T-cell (primary cell): ENCODE data around the gene A1BG. TPM values are rescaled to one million over a fixed set of nuclear protein-coding genes. Genes with fewer than 3 reads are reported as not detected.

Experiments used
- ATAC-seq, 4 experiments: fragments of 200-7000 bp in 3 of 4; fragments of 150-1000 bp in 1 of 4; cut with Tn5 transposase; replicated peaks in 1 of 4; 1 replicate in 3 of 4; 2 replicates in 1 of 4; pipeline ENCODE4 v1.10.0; 2021; ENCODE audit warnings: moderate library complexity in 3 of 4, mild to moderate bottlenecking in 2 of 4, moderate number of reproducible peaks in 1 of 4
- CTCF ChIA-PET, 2 donors: fragments of 300-600 bp; sonication (Branson Sonifier 250); formaldehyde crosslinking; loops; one replicate each; lab custom pipeline; 2022; ENCODE audit warnings: antibody characterized with exemption in 2 of 2; lab: Charles Lee
- POLR2A ChIA-PET, 2 donors: fragments of 300-600 bp; sonication (Branson Sonifier 250); formaldehyde crosslinking; loops; one replicate each; lab custom pipeline; 2022; ENCODE audit warnings: antibody characterized with exemption in 2 of 2; lab: Charles Lee
- DNase-seq, 35 experiments: peaks; one replicate each; pipeline versions ENCODE4 v3.0.0 to v3.0.0-alpha.2; 2013 to 2023
- H3K27ac ChIP-seq: one replicate; pipeline ENCODE4 v1.5.1; 2013; ENCODE audit warnings: low read length
- H3K27me3 ChIP-seq, 2 experiments: replicated peaks in 1 of 2; 1 replicate in 1 of 2; 2 replicates in 1 of 2; pipeline versions ENCODE4 v1.6.1 to v1.7.0; 2013; ENCODE audit warnings: low read length in 1 of 2, mixed read lengths in 1 of 2; ENCODE audit not compliant: control insufficient read depth in 2 of 2, insufficient read depth in 2 of 2; ENCODE audit errors: extremely low read depth in 1 of 2
- H3K36me3 ChIP-seq, 2 donors: 1 replicate in 1 of 2; 2 replicates in 1 of 2; pipeline versions ENCODE4 v1.6.1 to v1.7.0; 2013; ENCODE audit warnings: low read length in 1 of 2; ENCODE audit not compliant: control insufficient read depth in 2 of 2, insufficient read depth in 1 of 2; ENCODE audit errors: extremely low read depth in 1 of 2
- H3K4me1 ChIP-seq, 2 experiments: 1 replicate in 1 of 2; 2 replicates in 1 of 2; pipeline versions ENCODE4 v1.6.1 to v1.7.0; 2013; ENCODE audit warnings: low read length in 2 of 2, mixed read lengths in 1 of 2; ENCODE audit not compliant: insufficient read depth in 2 of 2, control insufficient read depth in 1 of 2; ENCODE audit errors: extremely low read depth in 1 of 2
- H3K4me3 ChIP-seq, 2 donors: 1 replicate in 1 of 2; 2 replicates in 1 of 2; pipeline versions ENCODE4 v1.5.1 to v1.7.0; 2013; ENCODE audit warnings: mild to moderate bottlenecking in 2 of 2, low read length in 1 of 2, moderate library complexity in 1 of 2; ENCODE audit not compliant: control insufficient read depth in 1 of 2; ENCODE audit errors: extremely low read depth in 1 of 2
- H3K9me3 ChIP-seq: 2 replicates; pipeline ENCODE4 v1.7.0; 2013
- H3K27ac Mint-ChIP-seq, 2 donors: one replicate each; pipeline ENCODE4 v1.8.0; 2020 to 2021; ENCODE audit warnings: mild to moderate bottlenecking in 2 of 2, mixed read lengths in 2 of 2
- H3K27me3 Mint-ChIP-seq, 2 donors: one replicate each; pipeline ENCODE4 v1.8.0; 2021 to 2022; ENCODE audit warnings: mixed read lengths in 2 of 2
- H3K36me3 Mint-ChIP-seq: one replicate; pipeline ENCODE4 v1.8.0; 2021; ENCODE audit warnings: mixed read lengths
- H3K4me1 Mint-ChIP-seq, 3 donors: one replicate each; pipeline ENCODE4 v1.8.0; 2020 to 2022; ENCODE audit warnings: mixed read lengths in 3 of 3, mild to moderate bottlenecking in 1 of 3
- H3K4me3 Mint-ChIP-seq, 3 donors: one replicate each; pipeline ENCODE4 v1.8.0; 2020 to 2022; ENCODE audit warnings: mild to moderate bottlenecking in 3 of 3, mixed read lengths in 3 of 3, moderate library complexity in 3 of 3
- H3K9me3 Mint-ChIP-seq, 3 donors: one replicate each; pipeline ENCODE4 v1.8.0; 2020 to 2022; ENCODE audit warnings: mixed read lengths in 3 of 3
- WGBS: methylation state at CpG from one replicate; pipeline ENCODE4 v1.1.5; 2013; ENCODE audit warnings: missing lambda C conversion rate; ENCODE audit not compliant: insufficient coverage; 5-methylcytosine and 5-hydroxymethylcytosine counted together
- total RNA-seq, 35 experiments: library from RNA in 6 of 35; stranded (reverse) in 6 of 35; fragments of 120-200 nt in 1 of 35; gene quantifications; one replicate each; pipeline versions ENCODE4 v1.2.1 to v1.2.4 and lab custom pipeline; 2013 to 2026

Gene A1BG
- total RNA-seq, 5 donors from 2014 or later (not counting 1 experiment from before 2014, with no cell fraction given): 15.4 to 31.1 (median 19.3) TPM

DNA sequence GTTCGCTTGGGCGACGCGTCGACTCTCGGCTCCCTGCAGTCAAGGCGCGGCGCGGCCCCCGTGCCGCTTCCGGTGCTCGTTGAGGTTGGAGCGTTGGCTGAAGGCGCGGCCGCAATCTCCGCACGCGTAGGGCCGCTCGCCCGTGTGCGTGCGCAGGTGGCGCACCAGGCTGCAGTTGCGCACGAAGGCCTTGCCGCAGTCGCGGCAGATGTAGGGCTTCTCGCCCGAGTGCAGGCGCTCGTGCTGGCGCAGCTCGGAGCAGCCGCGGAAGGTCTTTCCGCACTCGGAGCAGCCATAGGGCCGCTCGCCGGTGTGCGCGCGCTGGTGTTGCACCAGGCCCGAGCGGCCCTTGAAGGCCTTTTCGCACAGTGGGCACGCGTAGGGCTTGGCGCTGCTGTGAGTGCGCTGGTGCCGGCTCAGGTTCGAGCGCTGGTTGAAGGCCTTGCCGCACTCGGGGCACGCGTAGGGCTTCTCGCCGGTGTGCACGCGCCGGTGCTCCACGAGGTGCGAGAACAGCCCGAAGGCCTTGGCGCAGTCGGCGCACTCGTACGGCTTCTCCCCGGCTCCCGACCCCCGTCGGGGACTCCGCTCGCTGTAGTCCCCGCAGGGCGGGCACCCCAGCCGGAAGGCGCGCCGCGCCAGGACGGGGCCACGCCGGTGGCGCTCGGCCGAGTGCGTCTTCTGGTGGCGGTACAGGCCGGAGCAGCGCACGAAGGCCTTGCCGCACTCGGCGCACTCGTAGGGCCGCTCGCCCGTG is 14.6 kb upstream of the A1BG start:
- ATAC-seq: no peak
- H3K36me3 ChIP-seq: no peaks in the 10 kb centered on the region
- no peaks in the 10 kb centered on the region for H3K9me3 ChIP-seq
- Mint-ChIP-seq H3K27me3 (no peaks in the 10 kb centered on the region), H3K36me3 (no peaks in the 10 kb centered on the region), H3K27ac (no peak overlapping the region), H3K4me3 (no peak overlapping the region), H3K9me3 (no peaks in the 10 kb centered on the region), H3K4me1 (peaks cover 1 to 2% (median 1%) of the 10 kb centered on the region in 3 donors)
- 98% methylated on average over 105 of the region's 106 CpGs for WGBS
- POLR2A ChIA-PET: no interaction called here
- no peaks in the 10 kb centered on the region for H3K27me3 ChIP-seq
- CTCF ChIA-PET: no interaction called here
- H3K4me1 ChIP-seq: peaks cover 0 to 11% of the 10 kb centered on the region in 2 experiments
- no peak overlapping the region for H3K4me3 ChIP-seq
- no peak overlapping the region for H3K27ac ChIP-seq
- DNase-seq: no peak

DNA sequence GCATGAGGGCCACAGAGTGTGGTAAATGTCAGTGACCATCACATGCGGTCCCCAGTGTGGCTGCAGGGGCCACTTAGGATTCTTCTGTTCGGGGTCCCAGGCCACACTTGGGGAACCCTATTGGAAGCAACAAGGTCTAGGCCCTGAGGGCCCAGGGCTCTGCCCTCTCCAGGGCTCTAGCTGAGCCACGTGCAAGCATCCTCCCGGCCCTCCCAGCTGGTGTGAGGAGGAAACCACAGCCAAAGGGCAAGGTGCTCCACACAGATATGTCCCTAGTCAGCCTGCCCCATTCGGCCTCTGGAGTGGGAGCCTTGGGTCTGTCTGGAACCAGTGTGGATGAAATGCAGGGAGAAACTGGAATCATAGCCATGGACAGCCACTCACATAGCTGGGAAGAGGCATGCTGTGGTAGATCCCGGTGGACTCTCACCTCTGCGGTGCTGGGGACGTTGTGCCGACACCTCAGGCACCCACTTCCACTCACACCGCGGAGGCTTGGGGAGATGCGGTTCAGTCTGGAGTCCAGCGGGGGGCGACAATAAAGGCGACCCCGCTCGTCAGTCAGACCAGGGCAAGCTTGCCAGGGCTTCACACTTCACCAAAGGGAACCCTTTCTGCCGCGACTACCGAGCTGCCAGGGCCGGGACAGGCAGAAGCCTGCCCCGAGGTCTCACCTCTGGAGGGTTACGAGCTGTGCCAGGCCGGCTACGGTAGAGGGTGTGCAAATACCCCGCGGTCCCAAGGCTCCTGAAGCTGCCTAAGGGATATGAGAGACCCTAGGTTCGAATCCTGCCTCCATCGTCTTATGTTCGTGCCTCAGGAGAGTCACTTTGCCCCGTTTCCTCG is 13.5 kb upstream of the A1BG start:
- CTCF ChIA-PET: no interaction called here
- Histone ChIP-seq H3K4me3 (no peak overlapping the region), H3K27ac (no peak overlapping the region), H3K27me3 (peaks cover 0 to 3% of the 10 kb centered on the region in 2 experiments), H3K9me3 (no peaks in the 10 kb centered on the region), H3K4me1 (peaks cover 0 to 18% of the 10 kb centered on the region in 2 experiments), H3K36me3 (no peaks in the 10 kb centered on the region)
- Mint-ChIP-seq H3K27me3 (no peaks in the 10 kb centered on the region), H3K9me3 (no peaks in the 10 kb centered on the region), H3K4me1 (peaks cover 8 to 9% (median 9%) of the 10 kb centered on the region in 3 donors), H3K36me3 (no peaks in the 10 kb centered on the region), H3K4me3 (no peak overlapping the region), H3K27ac (no peak overlapping the region)
- POLR2A ChIA-PET: no interaction called here
- ATAC-seq (no peak), DNase-seq (no peak)
- WGBS: 90% methylated on average over 23 of the region's 32 CpGs

DNA sequence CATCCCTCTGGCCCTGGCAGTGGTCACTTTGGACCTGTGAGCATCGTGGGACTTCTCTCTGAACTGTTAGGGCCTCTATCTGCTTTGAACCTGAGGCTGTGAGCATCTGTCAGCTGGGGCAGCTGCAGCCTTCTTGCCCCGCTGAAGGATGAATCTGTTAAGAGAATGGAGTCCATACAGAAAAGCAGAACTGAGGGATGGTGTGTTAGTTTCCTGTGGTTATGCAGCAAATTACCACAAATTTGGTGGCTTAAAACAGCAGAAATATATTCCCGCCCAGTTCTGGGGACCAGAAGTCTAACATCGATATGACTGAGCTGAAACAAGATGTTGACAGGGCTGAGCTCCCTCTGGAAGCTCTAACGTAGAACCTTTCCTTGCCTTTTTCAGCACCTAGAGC is 10.9 kb upstream of the A1BG start:
- H3K9me3 Mint-ChIP-seq: no peaks in the 10 kb centered on the region
- no peak overlapping the region for H3K27ac ChIP-seq
- ATAC-seq (no peak), DNase-seq (no peak)
- H3K4me1 Mint-ChIP-seq: peaks cover 9 to 11% (median 10%) of the 10 kb centered on the region in 3 donors
- peak overlapping the region in 1 of 3 donors; percentile 37 for H3K4me3 Mint-ChIP-seq
- peaks cover 0 to 21% of the 10 kb centered on the region in 2 experiments for H3K4me1 ChIP-seq
- 59% methylated on average over 5 of the region's 5 CpGs for WGBS
- H3K27me3 Mint-ChIP-seq: no peaks in the 10 kb centered on the region
- H3K36me3 ChIP-seq: no peaks in the 10 kb centered on the region
- ChIA-PET POLR2A (interaction anchor here (0.6 to 1.1 kb wide), 2 partner anchors 16 to 37 kb away, joined by 3 to 5 read pairs; partner anchors contain the start of gene ZSCAN22 (in 1 of the 2)), CTCF (interaction anchor here in 1 of 2 donors (1.0 kb wide), 1 partner anchor 37 kb away, joined by 3 read pairs; the partner anchor contains the start of gene ZSCAN22)
- H3K4me3 ChIP-seq: no peak overlapping the region
- H3K27ac Mint-ChIP-seq: no peak overlapping the region
- no peaks in the 10 kb centered on the region for H3K9me3 ChIP-seq
- H3K36me3 Mint-ChIP-seq: no peaks in the 10 kb centered on the region
- peaks cover 0 to 7% of the 10 kb centered on the region in 2 experiments for H3K27me3 ChIP-seq

DNA sequence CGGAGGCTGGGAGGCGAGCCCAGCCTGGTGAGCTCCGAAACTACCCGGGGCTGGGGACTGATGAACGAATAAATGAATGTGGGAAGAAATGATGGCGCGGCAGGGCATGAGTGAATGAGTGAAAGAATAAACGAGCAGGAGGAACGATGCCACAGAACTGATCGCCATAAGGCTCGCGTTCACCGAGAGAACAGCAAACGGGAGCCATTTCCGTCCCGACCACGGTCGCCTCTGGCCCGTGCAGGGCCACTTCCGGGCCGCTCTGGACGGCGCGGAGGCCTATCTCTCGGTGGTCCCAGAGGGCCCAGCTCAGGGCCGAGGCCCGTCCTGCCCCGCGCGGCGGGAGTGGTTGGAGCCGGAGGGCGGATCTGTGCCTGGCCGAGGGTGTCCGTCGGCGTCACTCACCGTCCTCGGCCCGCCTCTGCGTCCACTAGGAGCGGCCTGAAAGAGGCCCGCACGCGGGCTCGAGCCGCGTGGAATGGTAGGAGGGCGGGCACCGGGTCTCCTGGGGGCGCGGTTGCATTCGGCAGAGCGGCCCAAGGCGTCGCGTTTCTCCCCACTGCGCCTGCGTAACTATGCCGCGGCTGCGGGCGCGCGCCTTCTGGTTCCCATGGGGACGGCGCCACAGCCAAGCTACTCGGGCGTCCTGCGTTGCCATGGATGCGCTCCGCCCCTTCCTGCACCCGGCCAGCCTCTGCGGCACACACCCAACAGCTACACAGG is 9.1 kb upstream of the A1BG start, which contains the start of gene ZNF497:
Gene ZNF497 (minus strand): TSS at position 480 of the 723 bp plus-strand sequence. CDS start 5,116 bp downstream, outside the sequence.
- H3K4me1 Mint-ChIP-seq: peaks cover 11 to 17% (median 11%) of the 10 kb centered on the region in 3 donors
- ATAC-seq (peak; percentile 87 to 96 (median 92)), DNase-seq (peak; percentile 90 to 99 (median 95))
- Histone ChIP-seq H3K27ac (peak within 1 kb of the TSS; percentile 67), H3K27me3 (peaks cover 0 to 22% of the 10 kb centered on the region in 2 experiments), H3K4me1 (peaks cover 0 to 31% of the 10 kb centered on the region in 2 experiments), H3K36me3 (no peaks in the 10 kb centered on the region), H3K9me3 (no peaks in the 10 kb centered on the region), H3K4me3 (peak within 1 kb of the TSS; percentile 83 to 86)
- ChIA-PET POLR2A (interaction anchor here in 1 of 2 donors (0.7 to 1.0 kb wide), 2 partner anchors 52 to 56 kb away, joined by 3 to 4 read pairs; no protein-coding TSS in a partner anchor), CTCF (interaction anchor here in 1 of 2 donors (0.6 to 1.2 kb wide), 6 partner anchors 15 to 179 kb away, joined by 3 to 8 read pairs (median 4); partner anchors contain the start of genes ZBTB45 and ZNF324B)
- H3K27me3 Mint-ChIP-seq: no peaks in the 10 kb centered on the region
- WGBS: under 1% methylated on average over 73 of the region's 74 CpGs
- peak within 1 kb of the TSS; percentile 80 to 90 for H3K27ac Mint-ChIP-seq
- H3K9me3 Mint-ChIP-seq: no peaks in the 10 kb centered on the region
- no peaks in the 10 kb centered on the region for H3K36me3 Mint-ChIP-seq
- H3K4me3 Mint-ChIP-seq: peak within 1 kb of the TSS; percentile 83 to 92 (median 89)

DNA sequence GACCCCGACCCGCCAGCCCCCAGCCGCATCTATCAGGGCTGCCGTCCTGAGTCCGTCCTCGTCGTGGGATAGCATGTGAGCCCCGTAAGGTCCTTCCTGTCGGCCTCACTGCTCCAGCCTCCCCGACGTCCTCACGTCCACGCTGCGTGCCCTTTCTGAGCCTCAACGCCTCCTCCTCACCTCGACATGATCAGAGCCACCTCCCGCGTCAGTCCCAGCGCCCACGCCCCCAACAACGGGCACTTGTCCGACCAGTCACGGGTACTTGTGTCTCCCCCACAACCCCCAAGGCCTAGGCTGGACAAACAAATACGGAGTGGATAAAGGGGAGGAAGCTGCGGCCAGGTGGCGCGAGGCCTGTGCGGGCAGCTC is 8.6 kb upstream of the A1BG start:
- H3K27me3 Mint-ChIP-seq: no peaks in the 10 kb centered on the region
- peak overlapping the region; percentile 83 to 86 for H3K4me3 ChIP-seq
- ChIA-PET CTCF (interaction anchor here in 1 of 2 donors (0.6 to 1.2 kb wide), 3 partner anchors 15 to 179 kb away, joined by 3 to 8 read pairs (median 4); no protein-coding TSS in a partner anchor), POLR2A (interaction anchor here in 1 of 2 donors (1.0 kb wide), 1 partner anchor 56 kb away, joined by 4 read pairs; no protein-coding TSS in a partner anchor)
- H3K27me3 ChIP-seq: peaks cover 0 to 24% of the 10 kb centered on the region in 2 experiments
- no peaks in the 10 kb centered on the region for H3K9me3 Mint-ChIP-seq
- peak overlapping the region; percentile 67 for H3K27ac ChIP-seq
- H3K36me3 Mint-ChIP-seq: no peaks in the 10 kb centered on the region
- peak overlapping the region; percentile 75 to 90 for H3K27ac Mint-ChIP-seq
- H3K4me1 ChIP-seq: peaks cover 0 to 37% of the 10 kb centered on the region in 2 experiments
- H3K36me3 ChIP-seq: no peaks in the 10 kb centered on the region
- H3K9me3 ChIP-seq: no peaks in the 10 kb centered on the region
- DNase-seq (peak in 6 of 35 experiments; percentile 6 to 32 (median 14)), ATAC-seq (peak in 2 of 4 experiments; percentile 1)
- H3K4me1 Mint-ChIP-seq: peaks cover 11 to 21% (median 11%) of the 10 kb centered on the region in 3 donors
- WGBS: 17% methylated on average over 20 of the region's 28 CpGs
- H3K4me3 Mint-ChIP-seq: peak overlapping the region; percentile 83 to 92 (median 89)
